HCT116 (cell line): Measurements from ENCODE around the gene USP26. TPM values are rescaled to one million over a fixed set of nuclear protein-coding genes. Genes with fewer than 3 reads are reported as not detected.

ENCODE experiments used
- ATAC-seq: fragments of 200-7000 bp; cut with Tn5 transposase; 2 replicates; pipeline ENCODE4 v1.9.1; 2020; ENCODE audit warnings: mild to moderate bottlenecking, moderate library complexity
- BruUV-seq: library from RNA; stranded (reverse); fragments of 400-500 nt; replicated peaks from 2 replicates; lab custom pipeline; 2021; lab: Mats Ljungman, UMichigan
- CTCF ChIA-PET: fragments of 300-600 bp; sonication (Branson Sonifier 250); formaldehyde crosslinking; loops from one replicate; lab custom pipeline; 2021; ENCODE audit warnings: antibody characterized with exemption; lab: Charles Lee
- POLR2A ChIA-PET: fragments of 300-600, 350-600 bp; sonication (Branson Sonifier 250); formaldehyde crosslinking; loops from one replicate; lab custom pipeline; 2021; ENCODE audit warnings: antibody characterized with exemption; lab: Charles Lee
- RAD21 ChIA-PET, 2 experiments: fragments of 300-600 bp; sonication (Branson Sonifier 250); formaldehyde crosslinking; loops; one replicate each; lab custom pipeline; 2023; ENCODE audit warnings: low total read pairs in 2 of 2; ENCODE audit not compliant: uncharacterized antibody in 2 of 2, unreplicated experiment in 2 of 2, low non-redundant PET in 1 of 2; lab: Charles Lee
- DNase-seq: peaks from one replicate; pipeline ENCODE4 v3.0.0-alpha.2; 2010; ENCODE audit warnings: low read depth, low spot score
- H2AFZ ChIP-seq: fragments of 200-600 bp; shearing (Covaris generic), sonication (generic); 2 replicates; pipeline ENCODE4 v1.6.1; 2017; ENCODE audit warnings: low read depth, mixed run types, mixed read lengths, antibody characterized with exemption, low read length; ENCODE audit not compliant: poor library complexity, severe bottlenecking
- H3K27ac ChIP-seq: 2 replicates; pipeline ENCODE4 v1.5.1; 2012; ENCODE audit warnings: low read depth, low read length
- H3K27me3 ChIP-seq: fragments of 200-600 bp; sonication (generic); 2 replicates; pipeline ENCODE4 v1.6.1; 2016; ENCODE audit warnings: mixed run types, low read length, mixed read lengths; ENCODE audit not compliant: insufficient read depth
- H3K36me3 ChIP-seq, 2 experiments: fragments of 200-500 bp in 1 of 2; fragments of 200-600 bp in 1 of 2; sonication (Bioruptor generic) in 1 of 2; sonication (generic) in 1 of 2; 2 replicates each; pipeline versions ENCODE4 v1.5.1 to v1.6.1; 2014 to 2016; ENCODE audit warnings: low read length in 2 of 2, inconsistent platforms in 1 of 2, mixed read lengths in 1 of 2, mixed run types in 1 of 2; ENCODE audit not compliant: insufficient read depth in 2 of 2, control insufficient read depth in 1 of 2
- H3K4me1 ChIP-seq, 2 experiments: fragments of 200-600 bp in 1 of 2; sonication (generic) in 1 of 2; 2 replicates each; pipeline versions ENCODE4 v1.5.1 to v1.6.1; 2012 to 2017; ENCODE audit warnings: low read length in 2 of 2, inconsistent platforms in 1 of 2, mild to moderate bottlenecking in 1 of 2, mixed read lengths in 1 of 2, mixed run types in 1 of 2, moderate library complexity in 1 of 2; ENCODE audit not compliant: insufficient read depth in 2 of 2, control insufficient read depth in 1 of 2
- H3K4me2 ChIP-seq: fragments of 200-600 bp; sonication (generic); 2 replicates; pipeline ENCODE4 v1.6.1; 2017; ENCODE audit warnings: mixed run types, low read length, mixed read lengths
- H3K4me3 ChIP-seq, 2 experiments: fragments of 200-600 bp in 1 of 2; sonication (generic) in 1 of 2; replicated peaks in 1 of 2; 2 replicates each; pipeline ENCODE4 v1.5.1; 2011 to 2016; ENCODE audit warnings: low read length in 2 of 2, control low read depth in 1 of 2, low read depth in 1 of 2, mild to moderate bottlenecking in 1 of 2, mixed read lengths in 1 of 2, mixed run types in 1 of 2
- H3K79me2 ChIP-seq: fragments of 200-600 bp; sonication (generic); 2 replicates; pipeline ENCODE4 v1.6.1; 2017; ENCODE audit warnings: mild to moderate bottlenecking, mixed run types, low read length, moderate library complexity, mixed read lengths; ENCODE audit not compliant: insufficient read depth
- H3K9ac ChIP-seq: fragments of 200-600 bp; sonication (generic); 2 replicates; pipeline ENCODE4 v1.6.1; 2016; ENCODE audit warnings: low read length, mixed read lengths
- H3K9me2 ChIP-seq: fragments of 200-600 bp; sonication (generic), shearing (Covaris generic); 2 replicates; pipeline ENCODE4 v1.6.1; 2017; ENCODE audit warnings: mixed run types, mild to moderate bottlenecking, moderate library complexity; ENCODE audit not compliant: insufficient read depth
- H3K9me3 ChIP-seq, 2 experiments: fragments of 200-500 bp in 1 of 2; fragments of 200-600 bp in 1 of 2; sonication (Bioruptor generic) in 1 of 2; sonication (generic) in 1 of 2; 2 replicates each; pipeline ENCODE4 v1.6.1; 2014 to 2017; ENCODE audit warnings: low read length in 2 of 2, mixed read lengths in 2 of 2, inconsistent platforms in 1 of 2, low read depth in 1 of 2, mild to moderate bottlenecking in 1 of 2, mixed run types in 1 of 2, moderate library complexity in 1 of 2; ENCODE audit not compliant: control insufficient read depth in 1 of 2, insufficient read depth in 1 of 2
- H4K20me1 ChIP-seq: fragments of 200-600 bp; sonication (generic), shearing (Covaris generic); 2 replicates; pipeline ENCODE4 v1.6.1; 2017; ENCODE audit warnings: mixed run types, mild to moderate bottlenecking, moderate library complexity; ENCODE audit not compliant: insufficient read depth
- CBX3 ChIP-seq: IDR thresholded peaks from 2 replicates; pipeline ENCODE4 v1.6.1; 2012; ENCODE audit warnings: low read depth
- CEBPB ChIP-seq: IDR thresholded peaks from 2 replicates; pipeline ENCODE4 v1.6.1; 2012; ENCODE audit warnings: low read depth
- ELF1 ChIP-seq: IDR thresholded peaks from 2 replicates; pipeline ENCODE4 v1.6.1; 2012; ENCODE audit warnings: low read depth, borderline replicate concordance
- EZH2 ChIP-seq: fragments of 200-600 bp; sonication (generic); IDR thresholded peaks from 2 replicates; pipeline ENCODE4 v1.6.1; 2017; ENCODE audit warnings: antibody characterized with exemption, mixed run types
- EZH2phosphoT487 ChIP-seq: fragments of 200-600 bp; IDR thresholded peaks from 2 replicates; pipeline ENCODE4 v1.6.1; 2018; ENCODE audit warnings: antibody characterized with exemption, borderline replicate concordance
- FOSL1 ChIP-seq: IDR thresholded peaks from 2 replicates; pipeline ENCODE4 v1.6.1; 2012; ENCODE audit warnings: low read depth
- JUND ChIP-seq: IDR thresholded peaks from 2 replicates; pipeline ENCODE4 v1.6.1; 2012
- POLR2A ChIP-seq: IDR thresholded peaks from 2 replicates; pipeline ENCODE4 v1.7.0; 2011; ENCODE audit warnings: borderline replicate concordance; ENCODE audit not compliant: insufficient read depth, insufficient read length; ENCODE audit errors: extremely low read depth
- POLR2AphosphoS5 ChIP-seq: IDR thresholded peaks from 2 replicates; pipeline ENCODE4 v1.6.1; 2011; ENCODE audit warnings: mild to moderate bottlenecking, low read depth, low read length, moderate library complexity
- RAD21 ChIP-seq: IDR thresholded peaks from 2 replicates; pipeline ENCODE4 v1.6.1; 2012; ENCODE audit warnings: low read depth, mild to moderate bottlenecking
- SIN3A ChIP-seq: IDR thresholded peaks from 2 replicates; pipeline ENCODE4 v1.6.1; 2012; ENCODE audit warnings: low read depth
- SP1 ChIP-seq: IDR thresholded peaks from 2 replicates; pipeline ENCODE4 v1.6.1; 2012; ENCODE audit warnings: low read depth
- TCF7L2 ChIP-seq: IDR thresholded peaks from 2 replicates; pipeline ENCODE4 v1.7.0; 2011; ENCODE audit warnings: borderline replicate concordance, inconsistent platforms; ENCODE audit not compliant: insufficient read depth, insufficient read length; ENCODE audit errors: extremely low read depth
- ZFX ChIP-seq: fragments of 450-650 bp; IDR thresholded peaks from 2 replicates; pipeline ENCODE4 v1.6.1; 2017
- ZNF274 ChIP-seq: fragments of 200-500 bp; sonication (Bioruptor generic); IDR thresholded peaks from 2 replicates; pipeline ENCODE4 v1.6.1; 2014; ENCODE audit warnings: mild to moderate bottlenecking, low read depth, low read length, inconsistent platforms
- intact Hi-C: fragments of 100-400 bp; cut with micrococcal nuclease; formaldehyde crosslinking; loops from 2 replicates; pipeline ENCODE4 v1.10.0; 2022
- total RNA-seq: library from RNA; stranded (reverse); gene quantifications from one replicate; pipeline ENCODE4 v1.2.1, GENCODE V29; 2021; ENCODE audit not compliant: unreplicated experiment
- TF ChIP-seq, protein P1 (sequence below): IDR thresholded peaks from 2 replicates; pipeline ENCODE4 v1.6.1; 2012
- TF ChIP-seq, protein P2 (sequence below): IDR thresholded peaks from 2 replicates; pipeline ENCODE4 v1.6.1; 2012
- TF ChIP-seq, protein P3 (sequence below): IDR thresholded peaks from 2 replicates; pipeline ENCODE4 v1.6.1; 2012; ENCODE audit warnings: low read depth
- TF ChIP-seq, protein P4 (sequence below), 3 experiments: fragments of 200-600 bp in 1 of 3; sonication (generic) in 1 of 3; IDR thresholded peaks in 2 of 3; conservative IDR thresholded peaks in 1 of 3; 2 replicates each; pipeline ENCODE4 v1.5.1; 2012 to 2017; ENCODE audit warnings: low read depth in 2 of 3, low read length in 2 of 3, antibody characterized with exemption in 1 of 3, borderline replicate concordance in 1 of 3, control low read depth in 1 of 3, mild to moderate bottlenecking in 1 of 3, mixed read lengths in 1 of 3, mixed run types in 1 of 3, moderate library complexity in 1 of 3; ENCODE audit not compliant: insufficient read depth in 1 of 3
- TF ChIP-seq, protein P5 (sequence below): IDR thresholded peaks from 2 replicates; pipeline ENCODE4 v1.6.1; 2011; ENCODE audit warnings: mild to moderate bottlenecking, low read length, moderate library complexity; ENCODE audit not compliant: insufficient replicate concordance; ENCODE audit errors: extremely low read depth

Gene USP26
- total RNA-seq, 1 experiment from 2014 or later: not detected

DNA sequence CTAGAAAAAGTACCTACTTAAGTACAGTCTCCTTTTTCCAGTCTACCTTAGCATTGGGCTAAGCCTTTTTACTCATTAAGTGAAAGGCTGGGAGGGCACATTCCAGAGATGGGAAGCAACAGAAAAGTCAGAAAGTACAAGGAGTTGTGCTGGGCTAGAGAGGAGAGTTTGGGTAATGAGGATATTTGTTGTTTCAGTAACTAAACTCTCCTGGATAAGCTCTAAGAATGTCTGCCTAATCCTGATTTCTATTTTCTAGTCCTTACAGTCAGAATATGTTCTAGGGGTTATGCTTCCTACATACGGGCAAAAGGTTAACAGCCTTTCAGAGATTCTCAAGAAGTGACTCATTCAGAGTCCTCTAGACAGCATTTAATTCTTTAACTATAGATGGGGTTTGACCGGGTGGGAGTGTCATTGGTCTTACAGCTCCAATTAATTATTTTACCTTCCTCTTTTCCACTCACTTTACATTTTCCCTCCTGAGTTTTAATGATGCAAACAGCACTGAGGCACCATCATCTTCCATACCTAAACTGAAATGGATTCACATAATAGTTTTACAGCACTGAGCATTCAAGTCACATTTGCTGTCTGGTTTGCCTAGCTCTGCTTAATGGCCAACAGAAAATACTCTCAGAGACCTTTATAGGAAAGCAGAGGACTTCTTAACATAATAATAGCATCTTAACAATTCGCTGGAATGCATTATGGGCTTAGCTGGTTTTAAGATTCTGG, 42.9 kb downstream of the USP26 start:
- RAD21 ChIA-PET: no interaction called here
- Histone ChIP-seq H3K4me3 (no peak overlapping the region), H3K36me3 (no peaks in the 10 kb centered on the region), H3K9me2 (no peaks in the 10 kb centered on the region), H3K9me3 (no peaks in the 10 kb centered on the region)
- POLR2A ChIA-PET: no interaction called here
- TF ChIP-seq, protein P1, sequence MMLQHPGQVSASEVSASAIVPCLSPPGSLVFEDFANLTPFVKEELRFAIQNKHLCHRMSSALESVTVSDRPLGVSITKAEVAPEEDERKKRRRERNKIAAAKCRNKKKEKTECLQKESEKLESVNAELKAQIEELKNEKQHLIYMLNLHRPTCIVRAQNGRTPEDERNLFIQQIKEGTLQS: no peak
- TF ChIP-seq SIN3A: no peak
- no peak for TF ChIP-seq POLR2AphosphoS5
- TF ChIP-seq, protein P2, sequence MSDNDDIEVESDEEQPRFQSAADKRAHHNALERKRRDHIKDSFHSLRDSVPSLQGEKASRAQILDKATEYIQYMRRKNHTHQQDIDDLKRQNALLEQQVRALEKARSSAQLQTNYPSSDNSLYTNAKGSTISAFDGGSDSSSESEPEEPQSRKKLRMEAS: no peak
- no peak for TF ChIP-seq SP1
- TF ChIP-seq ELF1: no peak
- TF ChIP-seq POLR2A: no peak
- no peak for TF ChIP-seq ZFX
- TF ChIP-seq, protein P3, sequence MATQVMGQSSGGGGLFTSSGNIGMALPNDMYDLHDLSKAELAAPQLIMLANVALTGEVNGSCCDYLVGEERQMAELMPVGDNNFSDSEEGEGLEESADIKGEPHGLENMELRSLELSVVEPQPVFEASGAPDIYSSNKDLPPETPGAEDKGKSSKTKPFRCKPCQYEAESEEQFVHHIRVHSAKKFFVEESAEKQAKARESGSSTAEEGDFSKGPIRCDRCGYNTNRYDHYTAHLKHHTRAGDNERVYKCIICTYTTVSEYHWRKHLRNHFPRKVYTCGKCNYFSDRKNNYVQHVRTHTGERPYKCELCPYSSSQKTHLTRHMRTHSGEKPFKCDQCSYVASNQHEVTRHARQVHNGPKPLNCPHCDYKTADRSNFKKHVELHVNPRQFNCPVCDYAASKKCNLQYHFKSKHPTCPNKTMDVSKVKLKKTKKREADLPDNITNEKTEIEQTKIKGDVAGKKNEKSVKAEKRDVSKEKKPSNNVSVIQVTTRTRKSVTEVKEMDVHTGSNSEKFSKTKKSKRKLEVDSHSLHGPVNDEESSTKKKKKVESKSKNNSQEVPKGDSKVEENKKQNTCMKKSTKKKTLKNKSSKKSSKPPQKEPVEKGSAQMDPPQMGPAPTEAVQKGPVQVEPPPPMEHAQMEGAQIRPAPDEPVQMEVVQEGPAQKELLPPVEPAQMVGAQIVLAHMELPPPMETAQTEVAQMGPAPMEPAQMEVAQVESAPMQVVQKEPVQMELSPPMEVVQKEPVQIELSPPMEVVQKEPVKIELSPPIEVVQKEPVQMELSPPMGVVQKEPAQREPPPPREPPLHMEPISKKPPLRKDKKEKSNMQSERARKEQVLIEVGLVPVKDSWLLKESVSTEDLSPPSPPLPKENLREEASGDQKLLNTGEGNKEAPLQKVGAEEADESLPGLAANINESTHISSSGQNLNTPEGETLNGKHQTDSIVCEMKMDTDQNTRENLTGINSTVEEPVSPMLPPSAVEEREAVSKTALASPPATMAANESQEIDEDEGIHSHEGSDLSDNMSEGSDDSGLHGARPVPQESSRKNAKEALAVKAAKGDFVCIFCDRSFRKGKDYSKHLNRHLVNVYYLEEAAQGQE: no peak
- no peak for TF ChIP-seq RAD21
- no peak for TF ChIP-seq ZNF274
- TF ChIP-seq EZH2phosphoT487: no peak
- TF ChIP-seq JUND: no peak
- no peak for TF ChIP-seq CBX3
- TF ChIP-seq, protein P4, sequence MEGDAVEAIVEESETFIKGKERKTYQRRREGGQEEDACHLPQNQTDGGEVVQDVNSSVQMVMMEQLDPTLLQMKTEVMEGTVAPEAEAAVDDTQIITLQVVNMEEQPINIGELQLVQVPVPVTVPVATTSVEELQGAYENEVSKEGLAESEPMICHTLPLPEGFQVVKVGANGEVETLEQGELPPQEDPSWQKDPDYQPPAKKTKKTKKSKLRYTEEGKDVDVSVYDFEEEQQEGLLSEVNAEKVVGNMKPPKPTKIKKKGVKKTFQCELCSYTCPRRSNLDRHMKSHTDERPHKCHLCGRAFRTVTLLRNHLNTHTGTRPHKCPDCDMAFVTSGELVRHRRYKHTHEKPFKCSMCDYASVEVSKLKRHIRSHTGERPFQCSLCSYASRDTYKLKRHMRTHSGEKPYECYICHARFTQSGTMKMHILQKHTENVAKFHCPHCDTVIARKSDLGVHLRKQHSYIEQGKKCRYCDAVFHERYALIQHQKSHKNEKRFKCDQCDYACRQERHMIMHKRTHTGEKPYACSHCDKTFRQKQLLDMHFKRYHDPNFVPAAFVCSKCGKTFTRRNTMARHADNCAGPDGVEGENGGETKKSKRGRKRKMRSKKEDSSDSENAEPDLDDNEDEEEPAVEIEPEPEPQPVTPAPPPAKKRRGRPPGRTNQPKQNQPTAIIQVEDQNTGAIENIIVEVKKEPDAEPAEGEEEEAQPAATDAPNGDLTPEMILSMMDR (IDR thresholded peaks at IDR 0.05 in 2 of 3, conservative IDR thresholded peaks at IDR 0.05 in 1 of 3; ENCODE audit: borderline replicate concordance in 1 of 3, insufficient read depth in 1 of 3, low read depth in 2 of 3, low read length in 2 of 3): no peak
- no peak for TF ChIP-seq TCF7L2
- TF ChIP-seq EZH2: no peak
- no peak for TF ChIP-seq CEBPB
- TF ChIP-seq, protein P5, sequence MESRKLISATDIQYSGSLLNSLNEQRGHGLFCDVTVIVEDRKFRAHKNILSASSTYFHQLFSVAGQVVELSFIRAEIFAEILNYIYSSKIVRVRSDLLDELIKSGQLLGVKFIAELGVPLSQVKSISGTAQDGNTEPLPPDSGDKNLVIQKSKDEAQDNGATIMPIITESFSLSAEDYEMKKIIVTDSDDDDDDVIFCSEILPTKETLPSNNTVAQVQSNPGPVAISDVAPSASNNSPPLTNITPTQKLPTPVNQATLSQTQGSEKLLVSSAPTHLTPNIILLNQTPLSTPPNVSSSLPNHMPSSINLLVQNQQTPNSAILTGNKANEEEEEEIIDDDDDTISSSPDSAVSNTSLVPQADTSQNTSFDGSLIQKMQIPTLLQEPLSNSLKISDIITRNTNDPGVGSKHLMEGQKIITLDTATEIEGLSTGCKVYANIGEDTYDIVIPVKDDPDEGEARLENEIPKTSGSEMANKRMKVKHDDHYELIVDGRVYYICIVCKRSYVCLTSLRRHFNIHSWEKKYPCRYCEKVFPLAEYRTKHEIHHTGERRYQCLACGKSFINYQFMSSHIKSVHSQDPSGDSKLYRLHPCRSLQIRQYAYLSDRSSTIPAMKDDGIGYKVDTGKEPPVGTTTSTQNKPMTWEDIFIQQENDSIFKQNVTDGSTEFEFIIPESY: no peak
- no peak for TF ChIP-seq FOSL1
- TF ChIP-seq, all 23 proteins: peak for 0
- no peak for DNase-seq
- no peaks in the 10 kb centered on the region for H3K79me2 ChIP-seq
- H3K27ac ChIP-seq: no peak overlapping the region
- no peak overlapping the region for H3K9ac ChIP-seq
- no peak overlapping the region for H2AFZ ChIP-seq
- peaks cover 3 to 12% of the 10 kb centered on the region in 2 experiments; a peak in 3 of 4 replicates for H3K4me1 ChIP-seq
- peak overlapping the region; percentile 49 for H3K4me2 ChIP-seq
- H4K20me1 ChIP-seq: no peaks in the 10 kb centered on the region
- intact Hi-C loops: no loop called here
- CTCF ChIA-PET: no interaction called here
- H3K27me3 ChIP-seq: no peaks in the 10 kb centered on the region
- ATAC-seq: peak; percentile 42; the same call in 1 of the 2 replicates
- BruUV-seq: no TSS peak
